Measurements from ENCODE around the gene ALK. TPM values are rescaled to one million over a fixed set of nuclear protein-coding genes. Genes with fewer than 3 reads are reported as not detected.

ALK gene
- total RNA-seq, 4 donors from 2014 or later = 0.32 to 0.42 TPM; not detected in 2

GRCh38 chr2:29222381-29223179 is 698.8 kb downstream of the ALK start:
- Histone ChIP-seq H3K4me1 (peaks cover 23% of the 10 kb centered on the region), H3K36me3 (no peaks in the 10 kb centered on the region), H3K27ac (no peak overlapping the region), H3K9me3 (no peaks in the 10 kb centered on the region), H3K27me3 (peaks cover 12% of the 10 kb centered on the region), H3K4me3 (no peak overlapping the region)
- 82% methylated on average over 11 of the region's 11 CpGs for WGBS
- TF ChIP-seq POLR2AphosphoS5 (IDR thresholded peaks at IDR 0.05) (no peak), POLR2A (IDR thresholded peaks at IDR 0.05) (no peak), EP300 (IDR thresholded peaks at IDR 0.05) (no peak)
- TF ChIP-seq, protein P1, sequence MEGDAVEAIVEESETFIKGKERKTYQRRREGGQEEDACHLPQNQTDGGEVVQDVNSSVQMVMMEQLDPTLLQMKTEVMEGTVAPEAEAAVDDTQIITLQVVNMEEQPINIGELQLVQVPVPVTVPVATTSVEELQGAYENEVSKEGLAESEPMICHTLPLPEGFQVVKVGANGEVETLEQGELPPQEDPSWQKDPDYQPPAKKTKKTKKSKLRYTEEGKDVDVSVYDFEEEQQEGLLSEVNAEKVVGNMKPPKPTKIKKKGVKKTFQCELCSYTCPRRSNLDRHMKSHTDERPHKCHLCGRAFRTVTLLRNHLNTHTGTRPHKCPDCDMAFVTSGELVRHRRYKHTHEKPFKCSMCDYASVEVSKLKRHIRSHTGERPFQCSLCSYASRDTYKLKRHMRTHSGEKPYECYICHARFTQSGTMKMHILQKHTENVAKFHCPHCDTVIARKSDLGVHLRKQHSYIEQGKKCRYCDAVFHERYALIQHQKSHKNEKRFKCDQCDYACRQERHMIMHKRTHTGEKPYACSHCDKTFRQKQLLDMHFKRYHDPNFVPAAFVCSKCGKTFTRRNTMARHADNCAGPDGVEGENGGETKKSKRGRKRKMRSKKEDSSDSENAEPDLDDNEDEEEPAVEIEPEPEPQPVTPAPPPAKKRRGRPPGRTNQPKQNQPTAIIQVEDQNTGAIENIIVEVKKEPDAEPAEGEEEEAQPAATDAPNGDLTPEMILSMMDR (IDR thresholded peaks at IDR 0.05) = no peak
- DNase-seq (ENCODE audit: low spot score in 2 of 2) = peak in 1 of 2 donors; percentile 70

- H3K36me3 ChIP-seq = no peaks in the 10 kb centered on the region
- DNase-seq (ENCODE audit: low spot score in 2 of 2) = peak in 1 of 2 donors; percentile 58
- H3K27ac ChIP-seq = no peak overlapping the region
- no peak for TF ChIP-seq EP300 (IDR thresholded peaks at IDR 0.05)
- TF ChIP-seq, protein P1 (IDR thresholded peaks at IDR 0.05) = no peak
- no peak for TF ChIP-seq POLR2A (IDR thresholded peaks at IDR 0.05)
- TF ChIP-seq POLR2AphosphoS5 (IDR thresholded peaks at IDR 0.05) = no peak
- no peaks in the 10 kb centered on the region for H3K9me3 ChIP-seq
- 80% methylated on average over 12 of the region's 12 CpGs for WGBS
- H3K4me1 ChIP-seq = peaks cover 23% of the 10 kb centered on the region
- no peak overlapping the region for H3K4me3 ChIP-seq
- no peaks in the 10 kb centered on the region for H3K27me3 ChIP-seq
These were observed 700.7 kb downstream of the ALK start for GRCh38 chr2:29220506-29221270.

GRCh38 chr2:29219374-29219773 is 702.0 kb downstream of the ALK start:
- Histone ChIP-seq H3K36me3 (no peaks in the 10 kb centered on the region), H3K9me3 (no peaks in the 10 kb centered on the region), H3K4me3 (no peak overlapping the region), H3K4me1 (peaks cover 18% of the 10 kb centered on the region), H3K27me3 (no peaks in the 10 kb centered on the region), H3K27ac (no peak overlapping the region)
- 98% methylated on average over 4 of the region's 4 CpGs for WGBS
- DNase-seq (ENCODE audit: low spot score in 2 of 2) = no peak
- no peak for TF ChIP-seq EP300 (IDR thresholded peaks at IDR 0.05)
- TF ChIP-seq, protein P1 (IDR thresholded peaks at IDR 0.05) = no peak
- TF ChIP-seq POLR2AphosphoS5 (IDR thresholded peaks at IDR 0.05) = no peak

GRCh38 chr2:29218550-29219125 is 702.7 kb downstream of the ALK start:
- 92% methylated on average over 4 of the region's 4 CpGs for WGBS
- Histone ChIP-seq H3K27me3 (no peaks in the 10 kb centered on the region), H3K9me3 (no peaks in the 10 kb centered on the region), H3K36me3 (no peaks in the 10 kb centered on the region), H3K4me3 (no peak overlapping the region), H3K4me1 (peaks cover 10% of the 10 kb centered on the region), H3K27ac (no peak overlapping the region)
- TF ChIP-seq POLR2AphosphoS5 (IDR thresholded peaks at IDR 0.05) = no peak
- TF ChIP-seq POLR2A (IDR thresholded peaks at IDR 0.05) = no peak
- no peak for TF ChIP-seq EP300 (IDR thresholded peaks at IDR 0.05)
- TF ChIP-seq, protein P1 (IDR thresholded peaks at IDR 0.05) = no peak
- DNase-seq (ENCODE audit: low spot score in 2 of 2) = no peak

- Histone ChIP-seq H3K27me3 (no peaks in the 10 kb centered on the region), H3K27ac (no peak overlapping the region), H3K9me3 (no peaks in the 10 kb centered on the region), H3K4me3 (no peak overlapping the region), H3K36me3 (no peaks in the 10 kb centered on the region), H3K4me1 (peaks cover 5% of the 10 kb centered on the region)
- WGBS = 73% methylated on average over 6 of the region's 6 CpGs
- TF ChIP-seq, protein P1 (IDR thresholded peaks at IDR 0.05) = no peak
- no peak for TF ChIP-seq POLR2AphosphoS5 (IDR thresholded peaks at IDR 0.05)
- no peak for TF ChIP-seq POLR2A (IDR thresholded peaks at IDR 0.05)
- TF ChIP-seq EP300 (IDR thresholded peaks at IDR 0.05) = no peak
- peak in 1 of 2 donors; percentile 47 for DNase-seq (ENCODE audit: low spot score in 2 of 2)
These were observed 703.3 kb downstream of the ALK start for GRCh38 chr2:29218071-29218470.
